GM19455 (cell line): ENCODE measurements around the gene DNAH3.
"Not testable (repeated sequence)": the region's sequence is repeated elsewhere in the genome, so short reads cannot be mapped to it uniquely, and the experiment has no call there.

ENCODE experiments used
- ATAC-seq: cut with Tn5 transposase; IDR thresholded peaks from one replicate; pipeline ENCODE4 v1.9.1; 2021; ENCODE audit not compliant: unreplicated experiment

The DNAH3 gene

GRCh38 chr16:21126518-21126917 is 24.1 kb downstream of the DNAH3 start:
- ATAC-seq: no peak

- ATAC-seq: no peak
Observed at GRCh38 chr16:21125191-21125590, 25.5 kb downstream of the DNAH3 start.

- ATAC-seq: no peak
Observed at GRCh38 chr16:21120976-21121520, 29.6 kb downstream of the DNAH3 start.

GRCh38 chr16:21117567-21117966 is 33.1 kb downstream of the DNAH3 start:
- no peak for ATAC-seq

GRCh38 chr16:21116148-21116693 is 34.4 kb downstream of the DNAH3 start:
- no peak for ATAC-seq

- ATAC-seq: not testable (repeated sequence)
Observed at GRCh38 chr16:21115551-21115950, 35.1 kb downstream of the DNAH3 start.

- no peak for ATAC-seq
Observed at GRCh38 chr16:21103941-21104860, 46.4 kb downstream of the DNAH3 start.

- no peak for ATAC-seq
Observed at GRCh38 chr16:21101631-21102420, 48.8 kb downstream of the DNAH3 start.

- no peak for ATAC-seq
Observed at GRCh38 chr16:21100447-21100846, 50.2 kb downstream of the DNAH3 start.

GRCh38 chr16:21097151-21097550 is 53.5 kb downstream of the DNAH3 start:
- ATAC-seq: no peak

GRCh38 chr16:21094719-21095118 is 55.9 kb downstream of the DNAH3 start:
- not testable (repeated sequence) for ATAC-seq

GRCh38 chr16:21092951-21093350 is 57.7 kb downstream of the DNAH3 start:
- no peak for ATAC-seq

- no peak for ATAC-seq
Observed at GRCh38 chr16:21088646-21089538, 61.8 kb downstream of the DNAH3 start.

GRCh38 chr16:21088143-21088542 is 62.5 kb downstream of the DNAH3 start:
- ATAC-seq: no peak

GRCh38 chr16:21084631-21085225 is 65.9 kb downstream of the DNAH3 start:
- ATAC-seq: no peak

GRCh38 chr16:21083729-21084268 is 66.8 kb downstream of the DNAH3 start:
- ATAC-seq: no peak

GRCh38 chr16:21081329-21081728 is 69.3 kb downstream of the DNAH3 start:
- ATAC-seq: no peak

GRCh38 chr16:21078563-21078962 is 72.1 kb downstream of the DNAH3 start:
- no peak for ATAC-seq

GRCh38 chr16:21076186-21076883 is 74.3 kb downstream of the DNAH3 start:
- no peak for ATAC-seq
